Astrocyte of the spinal cord (primary cell): ENCODE results near the gene RFESD.
"Not testable (repeated sequence)": the region's sequence is repeated elsewhere in the genome, so short reads cannot be mapped to it uniquely, and the experiment has no call there.

Source experiments
- DNase-seq: peaks from one replicate; pipeline ENCODE4 v3.0.0; 2011; ENCODE audit warnings: low read depth, low spot score
- H3K4me3 ChIP-seq: 2 replicates; pipeline ENCODE4 v1.5.1; 2011; ENCODE audit warnings: low read depth, mild to moderate bottlenecking, low read length, moderate library complexity
- in situ Hi-C: cut with HindIII; loops from 2 replicates; pipeline ENCODE4 v1.10.0; 2017; ENCODE audit warnings: low sequenced_read_pairs
- TF ChIP-seq, protein P1 (sequence below): IDR thresholded peaks from 2 replicates; pipeline ENCODE4 v1.5.1; 2012; ENCODE audit warnings: low read depth, mild to moderate bottlenecking, low read length, inconsistent platforms

The RFESD gene

DNA sequence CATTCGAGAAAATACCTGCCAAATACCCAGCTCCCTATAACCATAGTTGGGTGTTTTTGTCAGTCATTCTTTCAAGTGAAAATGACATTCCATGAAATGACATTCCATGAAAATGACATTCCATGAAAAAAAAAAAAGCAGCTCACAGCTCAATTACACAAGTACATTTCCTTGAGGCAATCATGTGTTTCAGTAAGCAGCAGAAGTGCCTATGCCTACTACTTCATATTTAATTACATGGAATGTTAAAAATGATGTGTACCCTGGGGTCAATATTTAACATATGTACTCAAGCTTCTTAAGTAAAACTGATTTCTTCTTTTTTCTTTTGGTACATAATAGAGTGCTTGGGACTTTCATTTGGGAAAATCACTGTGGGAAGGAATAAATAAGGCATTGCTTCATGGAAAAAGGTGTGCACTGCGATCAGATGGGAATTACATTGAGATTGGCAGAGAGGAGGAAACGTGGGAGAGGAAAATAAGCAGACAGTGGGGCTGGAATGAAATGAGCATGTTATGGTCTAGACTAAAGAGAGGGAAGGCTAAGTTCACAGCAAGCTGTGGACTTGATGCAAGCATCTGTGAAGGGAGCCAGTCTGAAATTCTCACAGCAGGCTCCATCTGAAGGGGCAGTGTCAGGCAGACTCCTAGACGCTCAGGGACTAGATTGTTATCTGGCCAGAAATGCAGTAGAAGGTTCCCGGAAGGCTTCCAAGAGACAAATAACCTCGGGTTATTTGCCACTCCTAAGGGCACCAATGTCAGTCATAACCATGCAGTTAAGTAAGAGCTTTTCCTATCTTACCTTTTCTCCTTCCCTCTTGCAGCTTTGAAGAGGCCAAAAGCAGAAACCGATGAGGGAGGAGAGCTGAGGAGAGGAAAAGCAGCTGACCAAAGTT is 51.5 kb downstream of the RFESD start:
- in situ Hi-C loops = no loop called here
- peak; percentile 16 for DNase-seq

DNA sequence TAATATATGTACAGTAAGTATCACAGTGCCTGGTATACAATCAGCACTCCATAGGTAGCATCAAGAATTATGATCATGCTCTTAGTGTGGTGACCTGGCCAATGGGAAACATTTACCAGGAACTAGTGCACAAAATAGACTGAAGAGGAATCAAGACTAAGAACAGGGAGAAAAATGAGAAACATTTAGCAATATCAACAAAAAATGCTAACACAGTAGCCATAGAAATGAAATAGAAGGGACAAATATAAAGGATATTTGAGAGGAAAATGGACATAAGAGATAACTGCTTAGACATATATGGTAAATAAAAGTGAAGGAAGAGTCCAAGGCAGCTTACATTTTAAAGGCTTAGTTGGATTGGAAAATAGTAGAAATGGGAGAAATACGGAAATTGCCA is 52.8 kb downstream of the RFESD start:
- in situ Hi-C loops = no loop called here
- TF ChIP-seq, protein P1, sequence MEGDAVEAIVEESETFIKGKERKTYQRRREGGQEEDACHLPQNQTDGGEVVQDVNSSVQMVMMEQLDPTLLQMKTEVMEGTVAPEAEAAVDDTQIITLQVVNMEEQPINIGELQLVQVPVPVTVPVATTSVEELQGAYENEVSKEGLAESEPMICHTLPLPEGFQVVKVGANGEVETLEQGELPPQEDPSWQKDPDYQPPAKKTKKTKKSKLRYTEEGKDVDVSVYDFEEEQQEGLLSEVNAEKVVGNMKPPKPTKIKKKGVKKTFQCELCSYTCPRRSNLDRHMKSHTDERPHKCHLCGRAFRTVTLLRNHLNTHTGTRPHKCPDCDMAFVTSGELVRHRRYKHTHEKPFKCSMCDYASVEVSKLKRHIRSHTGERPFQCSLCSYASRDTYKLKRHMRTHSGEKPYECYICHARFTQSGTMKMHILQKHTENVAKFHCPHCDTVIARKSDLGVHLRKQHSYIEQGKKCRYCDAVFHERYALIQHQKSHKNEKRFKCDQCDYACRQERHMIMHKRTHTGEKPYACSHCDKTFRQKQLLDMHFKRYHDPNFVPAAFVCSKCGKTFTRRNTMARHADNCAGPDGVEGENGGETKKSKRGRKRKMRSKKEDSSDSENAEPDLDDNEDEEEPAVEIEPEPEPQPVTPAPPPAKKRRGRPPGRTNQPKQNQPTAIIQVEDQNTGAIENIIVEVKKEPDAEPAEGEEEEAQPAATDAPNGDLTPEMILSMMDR = no peak
- H3K4me3 ChIP-seq = no peak overlapping the region
- no peak for DNase-seq

More for the DNA sequence above, 51.5 kb downstream of the RFESD start:
- TF ChIP-seq, protein P1 = no peak
- no peak overlapping the region for H3K4me3 ChIP-seq

DNA sequence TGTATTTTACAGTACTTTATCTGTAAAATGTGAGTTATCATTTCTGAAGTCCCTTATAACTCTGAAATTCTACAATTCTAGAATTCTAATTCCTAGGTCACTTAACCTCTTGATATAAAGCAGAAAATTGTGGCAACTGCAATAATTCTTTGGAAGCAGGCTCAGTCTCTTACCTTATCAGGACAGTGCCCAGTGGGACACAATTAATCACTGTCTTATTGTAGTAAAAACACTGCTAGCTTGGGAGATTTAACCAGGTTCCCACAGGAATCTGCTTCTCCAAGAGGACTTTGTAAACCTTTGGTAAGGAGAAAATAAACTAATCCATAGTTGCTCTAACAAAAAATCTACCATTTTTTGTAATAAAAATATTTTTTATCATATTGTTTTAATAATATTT is 54.5 kb downstream of the RFESD start:
- DNase-seq = no peak
- H3K4me3 ChIP-seq = no peak overlapping the region
- in situ Hi-C loops = no loop called here
- TF ChIP-seq, protein P1 = no peak

DNA sequence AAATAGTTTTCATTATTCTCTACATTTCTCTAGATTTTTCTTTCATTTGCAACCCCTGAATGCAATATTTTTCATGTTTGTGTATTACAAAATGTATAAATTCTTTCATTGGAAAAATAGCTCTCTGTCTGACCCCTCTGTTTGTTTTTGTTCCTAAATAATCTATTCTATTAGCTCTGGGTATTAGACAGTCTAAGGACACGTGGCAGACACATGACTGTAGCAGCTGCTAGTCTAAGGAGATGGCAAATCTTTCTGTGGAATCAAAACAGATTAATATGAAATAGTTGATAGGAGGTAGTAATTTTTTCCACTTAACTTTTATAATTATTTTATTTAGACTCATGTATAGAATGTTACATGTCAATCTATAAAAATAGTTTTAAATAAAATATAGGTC is 57.6 kb downstream of the RFESD start:
- no peak for DNase-seq
- in situ Hi-C loops = no loop called here
- TF ChIP-seq, protein P1 = no peak
- no peak overlapping the region for H3K4me3 ChIP-seq

DNA sequence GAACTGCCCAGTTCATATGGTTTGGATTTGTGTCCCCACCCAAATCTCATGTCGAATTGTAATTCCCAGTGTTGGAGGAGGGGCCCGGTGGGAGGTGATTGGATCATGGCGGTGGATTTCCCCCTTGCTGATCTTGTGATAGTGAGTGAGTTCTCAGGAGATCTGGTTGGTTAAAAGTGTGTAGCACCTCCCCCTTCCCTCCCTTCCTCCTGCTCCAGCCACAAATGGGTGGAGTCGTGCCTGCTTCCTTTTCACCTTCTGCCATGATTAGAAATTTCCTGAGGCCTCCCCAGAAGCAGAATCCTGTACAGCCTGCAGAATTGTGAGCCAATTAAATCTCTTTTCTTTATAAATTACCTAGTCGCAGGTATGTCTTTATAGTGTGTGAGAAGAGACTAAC is 59.6 kb downstream of the RFESD start:
- H3K4me3 ChIP-seq, DNase-seq, in situ Hi-C loops: not testable (repeated sequence)

DNA sequence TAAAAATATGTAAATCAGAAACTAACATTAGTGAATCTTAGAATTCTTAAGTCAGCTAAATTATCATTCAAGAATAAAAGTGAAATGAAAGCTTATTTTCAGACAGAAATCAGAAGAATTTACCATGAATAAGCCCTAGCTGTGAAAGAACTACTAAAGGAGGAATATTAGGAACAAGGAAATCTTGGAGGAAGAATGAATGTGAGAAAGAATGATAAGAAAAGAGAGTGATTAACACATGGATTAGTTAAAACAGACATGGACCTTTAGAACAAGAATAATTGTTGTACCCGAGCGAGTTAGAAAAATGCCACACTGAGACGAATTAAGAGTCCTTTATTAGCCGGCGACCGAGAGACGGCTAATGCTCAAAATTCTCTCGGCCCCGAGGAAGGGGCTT is 60.5 kb downstream of the RFESD start:
- no peak for DNase-seq
- in situ Hi-C loops = no loop called here
- H3K4me3 ChIP-seq = no peak overlapping the region
- TF ChIP-seq, protein P1 = no peak
